A673 (cell line): ENCODE results near the gene ARL3. TPM values are rescaled to one million over a fixed set of nuclear protein-coding genes. Genes with fewer than 3 reads are reported as not detected.

Experiments used
- BruUV-seq: library from RNA; stranded (reverse); fragments of 400-500 nt; replicated peaks from 2 replicates; lab custom pipeline; 2021; lab: Mats Ljungman, UMichigan
- CTCF ChIA-PET: fragments of 300-600 bp; sonication (Branson Sonifier 250); formaldehyde crosslinking; loops from one replicate; lab custom pipeline; 2022; ENCODE audit warnings: antibody characterized with exemption; lab: Charles Lee
- POLR2A ChIA-PET: fragments of 300-600 bp; sonication (Branson Sonifier 250); formaldehyde crosslinking; loops from one replicate; lab custom pipeline; 2022; ENCODE audit warnings: antibody characterized with exemption; ENCODE audit not compliant: low non-redundant PET; lab: Charles Lee
- DNase-seq: peaks from one replicate; pipeline ENCODE4 v3.0.0-alpha.2; 2015; ENCODE audit warnings: low spot score
- H3K27ac ChIP-seq: fragments of 200-600 bp; sonication (generic); 2 replicates; pipeline ENCODE4 v1.5.1; 2016; ENCODE audit warnings: mixed run types, low read depth, mild to moderate bottlenecking, mixed read lengths, antibody characterized with exemption, low read length; ENCODE audit not compliant: poor library complexity, severe bottlenecking
- H3K27me3 ChIP-seq: fragments of 200-600 bp; sonication (generic); replicated peaks from 2 replicates; pipeline ENCODE4 v1.6.1; 2017; ENCODE audit warnings: mixed run types, low read depth, mild to moderate bottlenecking, mixed read lengths, antibody characterized with exemption, low read length; ENCODE audit not compliant: insufficient read depth, poor library complexity
- H3K36me3 ChIP-seq: fragments of 200-600 bp; sonication (generic); 2 replicates; pipeline ENCODE4 v1.6.1; 2016; ENCODE audit warnings: mixed run types, mild to moderate bottlenecking, mixed read lengths, antibody characterized with exemption, low read length; ENCODE audit not compliant: insufficient read depth, poor library complexity, severe bottlenecking
- H3K4me1 ChIP-seq: fragments of 200-600 bp; sonication (generic); 2 replicates; pipeline ENCODE4 v1.6.1; 2017; ENCODE audit warnings: mixed run types, mild to moderate bottlenecking, mixed read lengths, antibody characterized with exemption, low read length; ENCODE audit not compliant: insufficient read depth, poor library complexity, severe bottlenecking
- H3K4me3 ChIP-seq: fragments of 200-600 bp; sonication (generic); 2 replicates; pipeline ENCODE4 v1.5.1; 2016; ENCODE audit warnings: low read depth, mixed run types, mild to moderate bottlenecking, mixed read lengths, low read length; ENCODE audit not compliant: poor library complexity, severe bottlenecking
- H3K9me3 ChIP-seq: fragments of 200-600 bp; sonication (generic); 2 replicates; pipeline ENCODE4 v1.6.1; 2016; ENCODE audit warnings: mixed run types, low read depth, mild to moderate bottlenecking, mixed read lengths, antibody characterized with exemption, low read length; ENCODE audit not compliant: poor library complexity, severe bottlenecking
- EZH2 ChIP-seq: fragments of 200-600 bp; sonication (generic); IDR thresholded peaks from 2 replicates; pipeline ENCODE4 v1.6.1; 2017; ENCODE audit warnings: borderline replicate concordance, low read depth, mild to moderate bottlenecking, mixed read lengths, antibody characterized with exemption, low read length; ENCODE audit not compliant: poor library complexity, severe bottlenecking
- intact Hi-C: fragments of 100-400 bp; cut with micrococcal nuclease; formaldehyde crosslinking; loops from one replicate; pipeline ENCODE4 v1.10.0; 2022; ENCODE audit not compliant: unreplicated experiment
- total RNA-seq: library from RNA; stranded (reverse); gene quantifications from 2 replicates; pipeline ENCODE4 v1.2.3, GENCODE V29; 2021
- TF ChIP-seq, protein P1 (sequence below): fragments of 300-800, 200-600 bp; sonication (generic); conservative IDR thresholded peaks from 2 replicates; pipeline ENCODE4 v1.5.1; 2017; ENCODE audit warnings: low read depth, mild to moderate bottlenecking, antibody characterized with exemption, low read length, moderate library complexity, mixed read lengths

The ARL3 gene
- total RNA-seq, 1 experiment from 2014 or later, result 14.9 TPM

GRCh38 chr10:102673819-102674511 is 40.2 kb downstream of the ARL3 start:
- intact Hi-C loops, result no loop called here
- H3K27me3 ChIP-seq, result no peaks in the 10 kb centered on the region
- H3K27ac ChIP-seq, result no peak overlapping the region
- CTCF ChIA-PET, result no interaction called here
- peak; percentile 36 for DNase-seq
- no peaks in the 10 kb centered on the region for H3K36me3 ChIP-seq
- TF ChIP-seq, protein P1, sequence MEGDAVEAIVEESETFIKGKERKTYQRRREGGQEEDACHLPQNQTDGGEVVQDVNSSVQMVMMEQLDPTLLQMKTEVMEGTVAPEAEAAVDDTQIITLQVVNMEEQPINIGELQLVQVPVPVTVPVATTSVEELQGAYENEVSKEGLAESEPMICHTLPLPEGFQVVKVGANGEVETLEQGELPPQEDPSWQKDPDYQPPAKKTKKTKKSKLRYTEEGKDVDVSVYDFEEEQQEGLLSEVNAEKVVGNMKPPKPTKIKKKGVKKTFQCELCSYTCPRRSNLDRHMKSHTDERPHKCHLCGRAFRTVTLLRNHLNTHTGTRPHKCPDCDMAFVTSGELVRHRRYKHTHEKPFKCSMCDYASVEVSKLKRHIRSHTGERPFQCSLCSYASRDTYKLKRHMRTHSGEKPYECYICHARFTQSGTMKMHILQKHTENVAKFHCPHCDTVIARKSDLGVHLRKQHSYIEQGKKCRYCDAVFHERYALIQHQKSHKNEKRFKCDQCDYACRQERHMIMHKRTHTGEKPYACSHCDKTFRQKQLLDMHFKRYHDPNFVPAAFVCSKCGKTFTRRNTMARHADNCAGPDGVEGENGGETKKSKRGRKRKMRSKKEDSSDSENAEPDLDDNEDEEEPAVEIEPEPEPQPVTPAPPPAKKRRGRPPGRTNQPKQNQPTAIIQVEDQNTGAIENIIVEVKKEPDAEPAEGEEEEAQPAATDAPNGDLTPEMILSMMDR, result no peak
- no peak for TF ChIP-seq EZH2
- POLR2A ChIA-PET, result no interaction called here
- BruUV-seq, result no TSS peak
- H3K9me3 ChIP-seq, result no peaks in the 10 kb centered on the region
- no peak overlapping the region for H3K4me3 ChIP-seq
- peaks cover 10% of the 10 kb centered on the region for H3K4me1 ChIP-seq

- POLR2A ChIA-PET, result no interaction called here
- CTCF ChIA-PET, result no interaction called here
- H3K36me3 ChIP-seq, result no peaks in the 10 kb centered on the region
- no TSS peak for BruUV-seq
- H3K9me3 ChIP-seq, result no peaks in the 10 kb centered on the region
- TF ChIP-seq, protein P1, result no peak
- TF ChIP-seq EZH2, result no peak
- no peak for DNase-seq
- no peaks in the 10 kb centered on the region for H3K27me3 ChIP-seq
- intact Hi-C loops, result no loop called here
- H3K4me1 ChIP-seq, result peaks cover 10% of the 10 kb centered on the region
- H3K27ac ChIP-seq, result no peak overlapping the region
- H3K4me3 ChIP-seq, result no peak overlapping the region
Observed at GRCh38 chr10:102673236-102673818, 40.9 kb downstream of the ARL3 start.

DNA sequence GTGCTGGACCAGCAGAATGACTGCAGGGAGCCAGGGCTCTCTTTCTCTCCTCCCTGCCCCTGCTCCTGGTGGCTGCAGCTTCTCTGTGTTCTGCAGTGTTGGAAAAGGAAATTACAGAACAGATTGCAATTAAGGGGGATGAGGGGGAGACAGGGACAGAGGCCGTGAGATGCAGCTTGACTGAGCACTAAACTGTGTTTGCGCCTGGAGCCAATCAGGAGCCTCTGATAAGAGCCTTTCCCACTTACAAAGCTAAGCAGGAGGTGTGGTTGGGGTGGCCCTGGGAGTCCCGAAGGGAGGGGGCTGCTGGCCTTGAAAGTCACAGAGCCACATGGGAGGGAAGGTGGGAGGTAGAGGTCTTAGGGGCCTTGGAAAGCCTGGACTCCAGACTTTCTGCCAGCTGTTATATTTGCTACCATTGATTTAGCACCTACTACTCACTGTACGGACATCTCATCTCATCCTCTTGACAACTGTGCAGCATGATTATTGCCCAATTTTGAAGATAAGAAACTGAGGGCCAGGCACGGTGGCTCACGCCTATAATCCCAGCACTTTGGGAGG is 43.2 kb downstream of the ARL3 start:
- intact Hi-C loops, result no loop called here
- no peak overlapping the region for H3K4me3 ChIP-seq
- BruUV-seq, result no TSS peak
- TF ChIP-seq, protein P1, result no peak
- TF ChIP-seq EZH2, result no peak
- peaks cover 8% of the 10 kb centered on the region for H3K4me1 ChIP-seq
- no peaks in the 10 kb centered on the region for H3K9me3 ChIP-seq
- no peak overlapping the region for H3K27ac ChIP-seq
- ChIA-PET POLR2A (no interaction called here), CTCF (no interaction called here)
- DNase-seq, result no peak
- H3K36me3 ChIP-seq, result no peaks in the 10 kb centered on the region
- H3K27me3 ChIP-seq, result no peaks in the 10 kb centered on the region
